ENCODE results near the gene ITPA.
"Not testable (repeated sequence)": the region's sequence is repeated elsewhere in the genome, so short reads cannot be mapped to it uniquely, and the experiment has no call there.

Gene ITPA

DNA sequence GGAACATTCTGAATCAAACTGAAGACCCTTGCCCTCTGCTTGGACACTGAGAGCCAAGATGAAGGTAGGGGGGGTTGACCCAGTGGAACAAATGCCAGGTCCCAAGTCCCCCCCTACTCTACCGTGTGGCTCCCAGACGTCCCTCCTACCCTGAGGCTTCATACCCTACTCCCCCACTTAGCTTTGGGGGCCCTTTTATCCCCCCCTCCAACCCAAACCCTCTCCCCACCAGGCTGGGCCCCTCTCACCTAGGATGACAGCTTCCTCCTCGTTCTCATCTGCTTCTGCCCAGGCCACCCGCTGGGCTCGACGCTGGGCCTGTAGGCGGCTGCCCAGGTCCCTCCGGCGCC is 6.4 kb upstream of the ITPA start:
- Histone ChIP-seq H3K4me3 (ENCODE audit: low read depth in 1 of 2, low read length in 2 of 2) (peak overlapping the region; percentile 78 to 83), H3K36me3 (ENCODE audit: control insufficient read depth in 1 of 2, insufficient read depth in 2 of 2, low read length in 2 of 2) (peaks cover 11 to 24% of the 10 kb centered on the region in 2 donors), H3K4me1 (ENCODE audit: control insufficient read depth in 1 of 2, insufficient read depth in 2 of 2, low read length in 2 of 2) (peaks cover 8 to 12% of the 10 kb centered on the region in 2 donors), H3K9ac (ENCODE audit: low read depth in 1 of 2, low read length in 2 of 2) (peak overlapping the region; percentile 83 to 95), H3K27ac (ENCODE audit: low read depth, low read length) (no peak overlapping the region), H3K27me3 (ENCODE audit: control insufficient read depth in 1 of 2, insufficient read depth in 2 of 2, low read length in 2 of 2) (no peaks in the 10 kb centered on the region), H3K9me3 (ENCODE audit: control insufficient read depth in 1 of 2, low read length in 2 of 2) (no peaks in the 10 kb centered on the region)

DNA sequence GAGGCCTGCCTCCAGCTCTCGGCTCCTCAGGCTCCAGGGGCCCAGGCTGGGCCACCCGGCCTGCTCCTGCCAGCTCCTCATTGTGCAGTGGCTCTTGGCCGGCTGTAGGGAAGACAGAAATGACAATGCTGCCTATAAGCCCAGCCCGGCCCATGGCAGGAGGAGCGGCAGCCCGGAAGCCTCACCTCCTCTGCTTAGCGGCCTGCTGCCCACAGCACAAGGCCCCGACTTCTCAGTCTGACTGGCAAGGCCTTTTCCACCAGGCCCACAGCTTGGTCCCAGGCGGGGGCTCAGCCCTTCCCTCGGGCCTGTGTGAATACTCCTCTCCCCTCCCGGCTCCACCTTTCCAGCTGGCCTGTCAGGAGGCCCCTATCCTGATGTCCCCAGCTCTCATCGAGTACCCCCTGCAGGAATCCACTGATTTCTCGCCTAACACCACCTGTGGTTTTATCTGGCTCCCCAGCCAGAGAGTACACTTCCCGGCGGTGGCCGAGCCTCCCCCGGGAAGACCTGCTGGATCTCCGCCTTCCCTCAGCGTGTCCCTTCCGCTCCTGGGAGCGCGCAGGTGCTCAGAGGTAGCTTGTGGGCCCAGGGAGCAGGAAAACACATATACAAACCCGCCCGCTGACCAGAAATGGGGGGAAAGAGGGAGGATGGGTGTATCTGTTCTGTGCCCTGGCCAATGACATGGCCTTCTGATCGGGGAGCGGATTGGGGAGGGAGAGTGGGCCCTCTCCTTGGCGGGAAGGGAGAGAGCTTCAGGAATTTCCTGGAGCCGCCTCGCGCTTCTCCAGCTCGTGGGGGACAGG is 5.8 kb upstream of the ITPA start:
- H3K4me3 ChIP-seq (ENCODE audit: low read depth in 1 of 2, low read length in 2 of 2): peak overlapping the region; percentile 78 to 83
- H3K36me3 ChIP-seq (ENCODE audit: control insufficient read depth in 1 of 2, insufficient read depth in 2 of 2, low read length in 2 of 2): peaks cover 11 to 24% of the 10 kb centered on the region in 2 donors
- H3K9me3 ChIP-seq (ENCODE audit: control insufficient read depth in 1 of 2, low read length in 2 of 2): no peaks in the 10 kb centered on the region
- H3K4me1 ChIP-seq (ENCODE audit: control insufficient read depth in 1 of 2, insufficient read depth in 2 of 2, low read length in 2 of 2): peaks cover 8 to 16% of the 10 kb centered on the region in 2 donors
- peak overlapping the region; percentile 87 for H3K27ac ChIP-seq (ENCODE audit: low read depth, low read length)
- no peaks in the 10 kb centered on the region for H3K27me3 ChIP-seq (ENCODE audit: control insufficient read depth in 1 of 2, insufficient read depth in 2 of 2, low read length in 2 of 2)
- H3K9ac ChIP-seq (ENCODE audit: low read depth in 1 of 2, low read length in 2 of 2): peak overlapping the region; percentile 83 to 95

DNA sequence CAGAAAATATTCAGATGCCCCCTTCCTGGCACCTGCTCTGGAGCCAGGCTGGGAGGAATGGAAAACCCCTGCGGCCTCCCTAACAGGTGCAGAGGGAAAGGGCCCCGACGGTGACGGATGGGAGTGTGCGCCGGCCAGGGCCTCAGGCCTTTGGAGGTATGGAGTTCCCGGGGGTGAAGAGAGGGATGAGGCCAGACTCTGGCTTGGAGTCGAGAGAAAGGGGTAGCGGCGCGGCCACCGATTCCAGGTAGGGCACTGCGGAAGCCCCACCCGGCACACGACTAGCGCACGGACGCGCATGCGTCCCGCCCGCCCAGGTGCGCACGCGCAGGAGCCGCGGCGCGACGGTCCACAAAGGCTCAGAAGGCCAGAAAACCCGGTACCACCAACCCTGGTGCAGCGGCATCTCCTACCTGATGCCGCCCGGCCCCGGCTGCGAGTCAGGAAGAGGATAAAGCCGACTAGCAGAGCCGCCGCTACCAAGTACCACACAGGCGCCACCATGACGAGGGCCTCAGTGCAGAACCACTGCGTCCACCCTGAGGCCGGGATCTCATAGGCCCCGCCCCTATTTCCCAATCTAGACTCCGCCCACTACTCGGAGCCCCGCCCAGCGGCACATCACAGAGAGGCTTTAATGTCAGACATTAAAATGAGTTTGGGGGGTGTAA is 5.0 kb upstream of the ITPA start, which contains the start of gene DDRGK1:
TSS of gene DDRGK1 (minus strand) at position 559 of the 671 bp plus-strand sequence. CDS start at position 504, 55 bp downstream.
- Histone ChIP-seq H3K4me1 (ENCODE audit: control insufficient read depth in 1 of 2, insufficient read depth in 2 of 2, low read length in 2 of 2) (peaks cover 8 to 19% of the 10 kb centered on the region in 2 donors), H3K27me3 (ENCODE audit: control insufficient read depth in 1 of 2, insufficient read depth in 2 of 2, low read length in 2 of 2) (no peaks in the 10 kb centered on the region), H3K36me3 (ENCODE audit: control insufficient read depth in 1 of 2, insufficient read depth in 2 of 2, low read length in 2 of 2) (peaks cover 11 to 19% of the 10 kb centered on the region in 2 donors), H3K9ac (ENCODE audit: low read depth in 1 of 2, low read length in 2 of 2) (peak within 1 kb of the TSS; percentile 83 to 95), H3K9me3 (ENCODE audit: control insufficient read depth in 1 of 2, low read length in 2 of 2) (no peaks in the 10 kb centered on the region), H3K4me3 (ENCODE audit: low read depth in 1 of 2, low read length in 2 of 2) (peak within 1 kb of the TSS; percentile 78 to 83), H3K27ac (ENCODE audit: low read depth, low read length) (peak within 1 kb of the TSS; percentile 87)

DNA sequence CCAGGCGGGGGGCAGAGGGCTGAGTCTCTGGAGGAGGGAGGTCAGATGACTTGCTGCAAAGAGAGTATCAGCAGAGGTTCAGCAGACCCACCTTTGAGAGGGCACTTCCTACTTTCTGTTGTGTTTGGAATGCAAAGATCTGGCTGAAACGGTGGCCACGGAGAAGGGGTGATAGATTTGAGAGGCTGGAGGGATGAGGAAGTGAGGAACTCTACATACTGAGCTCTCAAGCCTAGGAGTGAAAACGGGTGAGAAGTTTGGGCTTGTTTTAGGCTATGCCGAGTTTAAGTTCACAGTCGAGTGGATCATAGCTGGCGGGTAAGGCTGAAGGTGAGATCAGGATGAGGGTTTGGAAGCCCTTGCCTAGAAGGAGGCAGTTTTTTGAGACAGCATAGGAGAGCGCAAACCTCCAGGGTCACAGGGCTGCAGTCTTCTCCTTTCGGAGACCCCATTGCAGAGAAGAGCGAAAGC is 477 bp upstream of the ITPA start:
- Histone ChIP-seq H3K4me1 (ENCODE audit: control insufficient read depth in 1 of 2, insufficient read depth in 2 of 2, low read length in 2 of 2) (peaks cover 7 to 17% of the 10 kb centered on the region in 2 donors), H3K9me3 (ENCODE audit: control insufficient read depth in 1 of 2, low read length in 2 of 2) (no peaks in the 10 kb centered on the region), H3K4me3 (ENCODE audit: low read depth in 1 of 2, low read length in 2 of 2) (peak overlapping the region; percentile 91 to 94), H3K36me3 (ENCODE audit: control insufficient read depth in 1 of 2, insufficient read depth in 2 of 2, low read length in 2 of 2) (peaks cover 0 to 11% of the 10 kb centered on the region in 2 donors), H3K9ac (ENCODE audit: low read depth in 1 of 2, low read length in 2 of 2) (peak overlapping the region; percentile 79 to 85), H3K27ac (ENCODE audit: low read depth, low read length) (no peak overlapping the region), H3K27me3 (ENCODE audit: control insufficient read depth in 1 of 2, insufficient read depth in 2 of 2, low read length in 2 of 2) (no peaks in the 10 kb centered on the region)

DNA sequence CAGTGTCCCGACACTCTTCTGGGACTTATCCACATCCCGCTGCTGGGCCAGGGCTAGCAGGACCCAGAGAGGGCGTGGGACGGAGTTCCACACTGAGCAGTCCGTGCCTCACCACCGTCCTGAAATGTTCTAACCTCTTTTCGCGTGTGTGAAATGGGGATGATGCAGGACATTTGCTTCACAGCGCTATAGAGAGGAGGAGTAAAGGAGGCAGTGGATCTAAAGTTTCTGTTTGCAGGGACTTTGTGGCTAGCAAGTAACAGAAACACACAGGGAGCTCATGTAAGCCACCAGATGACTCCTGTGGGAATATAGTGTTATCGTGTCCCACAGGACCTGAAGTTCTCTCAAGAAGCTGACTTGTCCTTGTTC is 634 bp downstream of the ITPA start:
- Histone ChIP-seq H3K36me3 (ENCODE audit: control insufficient read depth in 1 of 2, insufficient read depth in 2 of 2, low read length in 2 of 2) (peaks cover 0 to 18% of the 10 kb centered on the region in 2 donors), H3K9me3 (ENCODE audit: control insufficient read depth in 1 of 2, low read length in 2 of 2) (no peaks in the 10 kb centered on the region), H3K9ac (ENCODE audit: low read depth in 1 of 2, low read length in 2 of 2) (peak overlapping the region; percentile 79 to 85), H3K27me3 (ENCODE audit: control insufficient read depth in 1 of 2, insufficient read depth in 2 of 2, low read length in 2 of 2) (no peaks in the 10 kb centered on the region), H3K4me3 (ENCODE audit: low read depth in 1 of 2, low read length in 2 of 2) (peak overlapping the region; percentile 91 to 94), H3K27ac (ENCODE audit: low read depth, low read length) (no peak overlapping the region), H3K4me1 (ENCODE audit: control insufficient read depth in 1 of 2, insufficient read depth in 2 of 2, low read length in 2 of 2) (peaks cover 7 to 17% of the 10 kb centered on the region in 2 donors)

DNA sequence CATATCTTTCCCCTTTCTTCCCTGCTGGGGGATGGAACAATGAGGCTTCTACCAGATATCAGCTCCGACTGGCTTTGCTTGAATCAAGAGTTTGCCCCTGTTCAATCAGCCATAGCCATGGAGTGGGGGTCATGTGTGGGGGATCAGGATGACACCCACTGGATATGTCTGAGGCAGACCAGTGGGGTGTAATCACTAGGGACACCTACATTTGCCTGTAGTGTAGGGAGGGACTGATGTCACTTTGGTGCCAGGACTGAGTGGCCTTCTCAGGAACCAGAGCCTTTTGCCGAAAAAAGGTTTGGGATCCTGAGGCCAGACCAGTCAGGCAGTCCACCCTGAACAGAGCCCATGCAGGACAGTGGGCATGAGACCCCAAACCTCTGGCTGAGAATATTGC is 1.0 kb downstream of the ITPA start:
- Histone ChIP-seq H3K27ac (ENCODE audit: low read depth, low read length) (no peak overlapping the region), H3K36me3 (ENCODE audit: control insufficient read depth in 1 of 2, insufficient read depth in 2 of 2, low read length in 2 of 2) (peaks cover 0 to 22% of the 10 kb centered on the region in 2 donors), H3K27me3 (ENCODE audit: control insufficient read depth in 1 of 2, insufficient read depth in 2 of 2, low read length in 2 of 2) (no peaks in the 10 kb centered on the region), H3K9me3 (ENCODE audit: control insufficient read depth in 1 of 2, low read length in 2 of 2) (no peaks in the 10 kb centered on the region), H3K4me1 (ENCODE audit: control insufficient read depth in 1 of 2, insufficient read depth in 2 of 2, low read length in 2 of 2) (peaks cover 7 to 17% of the 10 kb centered on the region in 2 donors), H3K4me3 (ENCODE audit: low read depth in 1 of 2, low read length in 2 of 2) (peak overlapping the region; percentile 91 to 94), H3K9ac (ENCODE audit: low read depth in 1 of 2, low read length in 2 of 2) (peak overlapping the region; percentile 79 to 85)

DNA sequence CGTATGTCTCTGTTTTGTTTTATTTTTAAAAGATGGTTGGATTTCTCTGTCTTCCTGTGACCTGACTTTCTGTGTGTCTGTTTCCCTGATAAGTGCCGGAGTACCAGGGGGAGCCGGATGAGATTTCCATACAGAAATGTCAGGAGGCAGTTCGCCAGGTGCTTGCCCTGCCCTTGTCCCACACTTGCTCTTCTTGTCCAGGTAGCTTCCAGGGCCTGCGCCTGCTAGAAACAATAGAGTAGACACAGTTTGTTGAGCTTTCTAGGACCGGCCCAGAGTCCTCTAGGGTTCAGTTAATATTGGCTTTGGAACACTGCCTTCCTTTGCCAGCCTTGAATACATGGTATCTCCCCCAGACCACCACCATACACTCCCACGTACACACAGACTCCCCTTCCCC is 3.9 kb downstream of the ITPA start:
- peaks cover 0 to 34% of the 10 kb centered on the region in 2 donors for H3K36me3 ChIP-seq (ENCODE audit: control insufficient read depth in 1 of 2, insufficient read depth in 2 of 2, low read length in 2 of 2)
- no peak overlapping the region for H3K4me3 ChIP-seq (ENCODE audit: low read depth in 1 of 2, low read length in 2 of 2)
- peaks cover 7 to 18% of the 10 kb centered on the region in 2 donors for H3K4me1 ChIP-seq (ENCODE audit: control insufficient read depth in 1 of 2, insufficient read depth in 2 of 2, low read length in 2 of 2)
- no peak overlapping the region for H3K9ac ChIP-seq (ENCODE audit: low read depth in 1 of 2, low read length in 2 of 2)
- no peaks in the 10 kb centered on the region for H3K9me3 ChIP-seq (ENCODE audit: control insufficient read depth in 1 of 2, low read length in 2 of 2)
- H3K27me3 ChIP-seq (ENCODE audit: control insufficient read depth in 1 of 2, insufficient read depth in 2 of 2, low read length in 2 of 2): no peaks in the 10 kb centered on the region
- no peak overlapping the region for H3K27ac ChIP-seq (ENCODE audit: low read depth, low read length)

DNA sequence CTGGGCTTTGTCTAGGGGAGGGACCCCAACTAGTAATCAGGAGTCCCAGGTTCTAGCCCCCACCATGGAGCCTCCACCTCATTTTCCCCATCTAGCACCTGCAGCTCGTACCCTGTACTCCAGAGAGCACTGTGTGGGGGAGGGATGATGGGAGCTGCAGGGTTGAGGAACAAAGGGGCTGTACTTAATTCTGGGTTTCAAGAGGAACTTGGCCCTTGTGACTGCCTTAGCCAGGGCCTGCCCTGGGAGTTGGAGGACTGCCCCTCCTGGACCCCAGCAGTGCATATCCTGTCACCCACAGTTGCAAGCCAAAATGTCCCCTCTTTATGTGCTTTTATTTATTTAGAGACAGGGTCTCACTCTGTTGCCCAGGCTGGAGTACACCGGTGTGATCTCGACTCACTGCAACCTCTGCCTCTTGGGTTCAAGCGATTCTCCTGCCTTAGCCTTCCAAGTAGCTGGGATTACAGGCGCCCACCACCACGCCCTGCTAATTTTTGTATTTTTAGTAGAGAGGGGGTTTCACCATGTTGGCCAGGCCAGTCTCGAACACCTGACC is 6.1 kb downstream of the ITPA start:
- H3K4me3 ChIP-seq (ENCODE audit: low read depth in 1 of 2, low read length in 2 of 2); H3K9ac ChIP-seq (ENCODE audit: low read depth in 1 of 2, low read length in 2 of 2); H3K27me3 ChIP-seq (ENCODE audit: control insufficient read depth in 1 of 2, insufficient read depth in 2 of 2, low read length in 2 of 2); H3K27ac ChIP-seq (ENCODE audit: low read depth, low read length); H3K9me3 ChIP-seq (ENCODE audit: control insufficient read depth in 1 of 2, low read length in 2 of 2): not testable (repeated sequence)
- Histone ChIP-seq H3K4me1 (ENCODE audit: control insufficient read depth in 1 of 2, insufficient read depth in 2 of 2, low read length in 2 of 2) (peaks cover 1 to 10% of the 10 kb centered on the region in 2 donors), H3K36me3 (ENCODE audit: control insufficient read depth in 1 of 2, insufficient read depth in 2 of 2, low read length in 2 of 2) (peaks cover 0 to 34% of the 10 kb centered on the region in 2 donors)

DNA sequence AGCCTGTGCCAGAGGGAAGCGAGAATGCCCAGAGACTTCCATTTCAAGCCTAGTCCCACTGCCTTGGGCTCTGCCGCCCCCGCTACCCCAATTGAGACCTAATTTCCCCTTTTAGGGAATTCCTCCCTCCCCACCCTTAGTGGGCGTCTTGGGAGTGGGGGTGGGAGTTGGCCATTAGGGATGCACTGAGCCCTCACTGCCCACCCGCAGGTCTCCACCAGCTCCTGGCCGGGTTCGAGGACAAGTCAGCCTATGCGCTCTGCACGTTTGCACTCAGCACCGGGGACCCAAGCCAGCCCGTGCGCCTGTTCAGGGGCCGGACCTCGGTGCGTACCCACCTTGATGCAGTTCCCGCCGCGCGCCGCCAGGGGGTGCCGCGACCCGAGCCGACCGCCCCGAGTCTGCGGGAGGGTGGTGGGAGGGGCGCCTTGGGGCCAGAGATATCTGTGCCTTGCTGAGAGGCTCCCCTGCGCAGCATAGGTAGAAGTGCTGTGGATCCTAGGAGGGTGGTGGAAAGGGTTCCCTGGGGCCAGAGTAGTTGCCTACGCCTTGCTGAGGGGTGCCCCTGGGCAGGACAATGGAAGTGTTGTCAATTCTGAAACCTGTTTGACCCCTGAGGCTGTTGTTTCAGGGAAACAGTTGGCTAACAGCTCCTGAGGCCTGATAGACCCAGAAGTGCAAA is 9.2 kb downstream of the ITPA start:
- H3K36me3 ChIP-seq (ENCODE audit: control insufficient read depth in 1 of 2, insufficient read depth in 2 of 2, low read length in 2 of 2): peaks cover 5 to 51% of the 10 kb centered on the region in 2 donors
- no peak overlapping the region for H3K4me3 ChIP-seq (ENCODE audit: low read depth in 1 of 2, low read length in 2 of 2)

More for the DNA sequence above, 9.2 kb downstream of the ITPA start:
- H3K27me3 ChIP-seq (ENCODE audit: control insufficient read depth in 1 of 2, insufficient read depth in 2 of 2, low read length in 2 of 2): no peaks in the 10 kb centered on the region
- peaks cover 0 to 7% of the 10 kb centered on the region in 2 donors for H3K4me1 ChIP-seq (ENCODE audit: control insufficient read depth in 1 of 2, insufficient read depth in 2 of 2, low read length in 2 of 2)
- no peak overlapping the region for H3K9ac ChIP-seq (ENCODE audit: low read depth in 1 of 2, low read length in 2 of 2)
- no peak overlapping the region for H3K27ac ChIP-seq (ENCODE audit: low read depth, low read length)
- H3K9me3 ChIP-seq (ENCODE audit: control insufficient read depth in 1 of 2, low read length in 2 of 2): no peaks in the 10 kb centered on the region
